Endothelial cell of umbilical vein (primary cell): ENCODE measurements around the gene FXYD7. TPM values are rescaled to one million over a fixed set of nuclear protein-coding genes. Genes with fewer than 3 reads are reported as not detected.
"Not testable (repeated sequence)": the region's sequence is repeated elsewhere in the genome, so short reads cannot be mapped to it uniquely, and the experiment has no call there.

Source experiments
- BruUV-seq: library from RNA; stranded (reverse); fragments of 400-500 nt; replicated peaks from 2 replicates; lab custom pipeline; 2021; lab: Mats Ljungman, UMichigan
- CTCF ChIA-PET: fragments of 300-600, 350-600 bp; sonication (Branson Sonifier 250); formaldehyde crosslinking; loops from one replicate; lab custom pipeline; 2021; ENCODE audit warnings: antibody characterized with exemption, inconsistent platforms; lab: Charles Lee
- POLR2A ChIA-PET: fragments of 300-600, 350-600 bp; sonication (Branson Sonifier 250); formaldehyde crosslinking; loops from one replicate; lab custom pipeline; 2021; ENCODE audit warnings: antibody characterized with exemption, inconsistent platforms; lab: Charles Lee
- DNase-seq: peaks from one replicate; pipeline ENCODE4 v3.0.0-alpha.2; 2011; ENCODE audit warnings: low read depth, low spot score
- FAIRE-seq: peaks from 2 replicates; lab custom pipeline; 2011; peaks lifted over from hg19 to GRCh38; lab: Jason Lieb, UNC
- H2AFZ ChIP-seq: 2 replicates; pipeline ENCODE4 v1.6.0; 2012; ENCODE audit warnings: low read depth, low read length, control low read depth, inconsistent platforms
- H3K27ac ChIP-seq: 2 replicates; pipeline ENCODE4 v1.5.1; 2011; ENCODE audit warnings: low read depth, mild to moderate bottlenecking, control low read depth, low read length, moderate library complexity; ENCODE audit not compliant: insufficient read depth
- H3K27me3 ChIP-seq, 2 experiments: 2 replicates each; pipeline versions ENCODE4 v1.6.0 to v1.6.1; 2011; ENCODE audit warnings: low read length in 2 of 2, mixed read lengths in 1 of 2; ENCODE audit not compliant: control insufficient read depth in 2 of 2, insufficient read depth in 2 of 2
- H3K36me3 ChIP-seq, 2 experiments: 2 replicates in 1 of 2; 3 replicates in 1 of 2; pipeline ENCODE4 v1.5.1; 2011; ENCODE audit warnings: low read length in 2 of 2, mild to moderate bottlenecking in 1 of 2, moderate library complexity in 1 of 2; ENCODE audit not compliant: control insufficient read depth in 2 of 2, insufficient read depth in 2 of 2; ENCODE audit errors: extremely low read depth in 1 of 2
- H3K4me1 ChIP-seq: 3 replicates; pipeline ENCODE4 v1.5.1; 2011; ENCODE audit warnings: mild to moderate bottlenecking, low read length; ENCODE audit not compliant: control insufficient read depth, insufficient read depth; ENCODE audit errors: extremely low read depth
- H3K4me2 ChIP-seq: 2 replicates; pipeline ENCODE4 v1.6.1; 2011; ENCODE audit warnings: low read length, control low read depth, mixed read lengths; ENCODE audit not compliant: insufficient read depth
- H3K4me3 ChIP-seq, 3 experiments: fragments of 200-600 bp in 1 of 3; sonication (generic), shearing (Covaris generic) in 1 of 3; replicated peaks in 1 of 3; 2 replicates each; pipeline ENCODE4 v1.5.1; 2011 to 2016; ENCODE audit warnings: control low read depth in 3 of 3, low read length in 3 of 3, mild to moderate bottlenecking in 2 of 3, inconsistent platforms in 1 of 3, low read depth in 1 of 3, moderate library complexity in 1 of 3; ENCODE audit not compliant: insufficient read depth in 1 of 3
- H3K79me2 ChIP-seq: 2 replicates; pipeline ENCODE4 v1.6.0; 2012; ENCODE audit warnings: low read length, inconsistent platforms; ENCODE audit not compliant: control insufficient read depth, insufficient read depth
- H3K9ac ChIP-seq: replicated peaks from 2 replicates; pipeline ENCODE3; 2011; ENCODE audit warnings: low read length, control low read depth; ENCODE audit not compliant: insufficient read depth; ENCODE audit errors: extremely low read depth
- H3K9me1 ChIP-seq: replicated peaks from 3 replicates; pipeline ENCODE4 v1.6.0; 2011; ENCODE audit warnings: mild to moderate bottlenecking, low read length; ENCODE audit not compliant: control insufficient read depth, insufficient read depth; ENCODE audit errors: extremely low read depth
- H3K9me3 ChIP-seq: replicated peaks from 2 replicates; pipeline ENCODE4 v1.5.1; 2012; ENCODE audit warnings: low read length, inconsistent platforms; ENCODE audit not compliant: control insufficient read depth, insufficient read depth
- H4K20me1 ChIP-seq: replicated peaks from 2 replicates; pipeline ENCODE3; 2011; ENCODE audit warnings: mild to moderate bottlenecking, low read length; ENCODE audit not compliant: control insufficient read depth, insufficient read depth; ENCODE audit errors: extremely low read depth
- EZH2 ChIP-seq: IDR thresholded peaks from 2 replicates; pipeline ENCODE4 v1.6.1; 2012; ENCODE audit warnings: borderline replicate concordance, low read depth, mild to moderate bottlenecking, moderate library complexity, low read length, inconsistent platforms; ENCODE audit not compliant: severe bottlenecking
- FOS ChIP-seq: IDR thresholded peaks from 2 replicates; pipeline ENCODE4 v1.6.1; 2011; ENCODE audit warnings: mild to moderate bottlenecking, low read length, moderate library complexity, borderline replicate concordance; ENCODE audit not compliant: insufficient read depth
- GATA2 ChIP-seq: IDR thresholded peaks from 2 replicates; pipeline ENCODE4 v1.7.0; 2011; ENCODE audit warnings: low read depth, mild to moderate bottlenecking, moderate library complexity, mixed read lengths, low read length; ENCODE audit not compliant: insufficient read length, insufficient read depth
- JUN ChIP-seq: IDR thresholded peaks from 2 replicates; pipeline ENCODE4 v1.6.1; 2011; ENCODE audit warnings: borderline replicate concordance, low read depth; ENCODE audit not compliant: insufficient read length, insufficient read depth
- MYC ChIP-seq: IDR thresholded peaks from one replicate; pipeline ENCODE4 v1.6.1; 2011; ENCODE audit warnings: mild to moderate bottlenecking, low read depth, low read length
- POLR2AphosphoS5 ChIP-seq: IDR thresholded peaks from 2 replicates; pipeline ENCODE4 v1.6.1; 2012; ENCODE audit warnings: low read depth, mild to moderate bottlenecking, control low read depth, low read length, moderate library complexity; ENCODE audit not compliant: insufficient read depth
- dilution Hi-C: fragments of 300-500 bp; cut with MboI; formaldehyde crosslinking; loops from one replicate; pipeline ENCODE4 v1.15.0; 2019; ENCODE audit warnings: low sequenced_read_pairs; ENCODE audit not compliant: extremely low pct_ligation_motif_present
- intact Hi-C: fragments of 100-400 bp; cut with micrococcal nuclease; formaldehyde crosslinking; loops from one replicate; pipeline ENCODE4 v1.10.0; 2022
- polyA plus RNA-seq, 4 experiments: library from polyadenylated mRNA; depleted of rRNA in 3 of 4; stranded (reverse) in 3 of 4; unstranded in 1 of 4; fragments of >200 nt; gene quantifications; 2 replicates each; pipeline versions ENCODE4 v1.2.1 to v1.2.3, GENCODE V29; 2011 to 2012; ENCODE audit warnings: missing spikeins in 1 of 4
- total RNA-seq: library from RNA; stranded (reverse); gene quantifications from 2 replicates; pipeline ENCODE4 v1.2.3, GENCODE V29; 2021
- TF ChIP-seq, protein P1 (sequence below): IDR thresholded peaks from 2 replicates; pipeline ENCODE4 v1.6.1; 2011; ENCODE audit not compliant: insufficient read depth, insufficient read length
- TF ChIP-seq, protein P2 (sequence below), 2 donors: IDR thresholded peaks; 1 replicate in 1 of 2; 2 replicates in 1 of 2; pipeline ENCODE4 v1.5.1; 2011; ENCODE audit warnings: low read length in 2 of 2, mild to moderate bottlenecking in 2 of 2, moderate library complexity in 2 of 2, control low read depth in 1 of 2, inconsistent platforms in 1 of 2, low read depth in 1 of 2; ENCODE audit not compliant: insufficient read depth in 1 of 2; ENCODE audit errors: extremely low read depth in 1 of 2

The FXYD7 gene
- total and polyA plus RNA-seq, 2 donors (not counting 3 experiments of a cell fraction or from before 2014, with no cell fraction given), result not detected

DNA sequence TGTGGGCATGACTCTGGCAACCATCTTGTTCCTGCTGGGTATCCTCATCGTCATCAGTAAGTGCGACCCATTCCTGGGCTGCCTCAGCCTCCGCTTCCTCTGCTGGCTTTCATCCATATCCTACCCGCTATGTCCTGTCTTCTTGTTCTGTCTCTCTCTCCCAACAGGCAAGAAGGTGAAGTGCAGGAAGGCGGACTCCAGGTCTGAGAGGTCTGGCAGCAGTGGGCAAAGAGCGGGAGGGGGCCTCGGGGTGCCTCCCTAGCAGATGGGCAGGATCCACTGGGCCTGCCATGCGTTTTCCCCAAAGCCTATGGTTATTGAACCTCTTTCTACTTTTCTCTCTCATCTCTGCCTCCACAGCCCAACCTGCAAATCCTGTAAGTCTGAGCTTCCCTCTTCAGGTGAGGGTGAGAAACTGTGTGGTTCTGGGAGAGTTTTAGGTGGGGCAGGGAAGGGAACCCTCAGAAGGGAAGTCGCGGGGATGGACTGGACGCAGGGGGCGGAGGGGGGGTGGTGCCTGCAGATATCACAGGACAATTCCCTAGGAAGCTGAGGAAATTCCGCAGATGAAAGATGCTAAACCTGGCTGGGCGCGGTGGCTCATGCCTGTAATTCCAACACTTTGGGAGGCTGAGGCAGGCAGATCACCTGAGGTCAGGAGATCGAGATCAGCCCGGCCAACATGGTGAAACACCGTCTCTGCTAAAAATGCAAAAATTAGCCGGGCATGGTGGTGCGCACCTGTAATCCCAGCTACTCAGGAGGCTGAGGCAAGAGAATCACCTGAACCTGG, 8.4 kb downstream of the FXYD7 start:
- peaks cover 19% of the 10 kb centered on the region for H3K4me1 ChIP-seq
- no peak overlapping the region for H3K27ac ChIP-seq
- no peak overlapping the region for H3K4me2 ChIP-seq
- peaks cover 19% of the 10 kb centered on the region for H3K79me2 ChIP-seq
- ChIA-PET POLR2A (no interaction called here), CTCF (interaction anchor here (1.4 to 4.6 kb wide), 3 partner anchors 9 to 15 kb away, joined by 3 to 73 read pairs (median 14); partner anchors contain the start of genes FXYD7 and LGI4)
- no peaks in the 10 kb centered on the region for H3K9me1 ChIP-seq
- no TSS peak for BruUV-seq
- H3K9me3 ChIP-seq, result no peaks in the 10 kb centered on the region
- no peaks in the 10 kb centered on the region for H4K20me1 ChIP-seq
- FAIRE-seq (no peak), DNase-seq (no peak)
- TF ChIP-seq MYC (no peak), POLR2AphosphoS5 (no peak), FOS (no peak), EZH2 (no peak), JUN (no peak), GATA2 (no peak)
- TF ChIP-seq, protein P1, sequence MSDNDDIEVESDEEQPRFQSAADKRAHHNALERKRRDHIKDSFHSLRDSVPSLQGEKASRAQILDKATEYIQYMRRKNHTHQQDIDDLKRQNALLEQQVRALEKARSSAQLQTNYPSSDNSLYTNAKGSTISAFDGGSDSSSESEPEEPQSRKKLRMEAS, result no peak
- TF ChIP-seq, protein P2, sequence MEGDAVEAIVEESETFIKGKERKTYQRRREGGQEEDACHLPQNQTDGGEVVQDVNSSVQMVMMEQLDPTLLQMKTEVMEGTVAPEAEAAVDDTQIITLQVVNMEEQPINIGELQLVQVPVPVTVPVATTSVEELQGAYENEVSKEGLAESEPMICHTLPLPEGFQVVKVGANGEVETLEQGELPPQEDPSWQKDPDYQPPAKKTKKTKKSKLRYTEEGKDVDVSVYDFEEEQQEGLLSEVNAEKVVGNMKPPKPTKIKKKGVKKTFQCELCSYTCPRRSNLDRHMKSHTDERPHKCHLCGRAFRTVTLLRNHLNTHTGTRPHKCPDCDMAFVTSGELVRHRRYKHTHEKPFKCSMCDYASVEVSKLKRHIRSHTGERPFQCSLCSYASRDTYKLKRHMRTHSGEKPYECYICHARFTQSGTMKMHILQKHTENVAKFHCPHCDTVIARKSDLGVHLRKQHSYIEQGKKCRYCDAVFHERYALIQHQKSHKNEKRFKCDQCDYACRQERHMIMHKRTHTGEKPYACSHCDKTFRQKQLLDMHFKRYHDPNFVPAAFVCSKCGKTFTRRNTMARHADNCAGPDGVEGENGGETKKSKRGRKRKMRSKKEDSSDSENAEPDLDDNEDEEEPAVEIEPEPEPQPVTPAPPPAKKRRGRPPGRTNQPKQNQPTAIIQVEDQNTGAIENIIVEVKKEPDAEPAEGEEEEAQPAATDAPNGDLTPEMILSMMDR (IDR thresholded peaks at IDR 0.05; ENCODE audit: extremely low read depth in 1 of 2, insufficient read depth in 1 of 2, low read depth in 1 of 2, low read length in 2 of 2), result no peak
- H3K27me3 ChIP-seq, result no peaks in the 10 kb centered on the region
- dilution Hi-C loops, result no loop called here
- no peak overlapping the region for H3K4me3 ChIP-seq
- H3K9ac ChIP-seq, result no peak overlapping the region
- no peaks in the 10 kb centered on the region for H3K36me3 ChIP-seq
- no peak overlapping the region for H2AFZ ChIP-seq
- intact Hi-C loops, result no loop called here

- H3K9me1 ChIP-seq, DNase-seq, H3K9ac ChIP-seq, H3K27ac ChIP-seq, H3K4me3 ChIP-seq, H3K4me2 ChIP-seq, POLR2A ChIA-PET, dilution Hi-C loops, FAIRE-seq, H3K27me3 ChIP-seq, H2AFZ ChIP-seq, BruUV-seq, H3K9me3 ChIP-seq, H4K20me1 ChIP-seq: not testable (repeated sequence)
- Histone ChIP-seq H3K36me3 (peaks cover 8 to 11% of the 10 kb centered on the region in 2 experiments), H3K4me1 (peaks cover 20% of the 10 kb centered on the region), H3K79me2 (peaks cover 31% of the 10 kb centered on the region)
- intact Hi-C loops, result loop anchor here (1.0 kb wide), 1 partner anchor 12 kb away; no protein-coding TSS in a partner anchor
- CTCF ChIA-PET, result interaction anchor here (1.3 to 4.6 kb wide), 6 partner anchors 8 to 121 kb away, joined by 3 to 73 read pairs (median 5); partner anchors contain the start of genes FXYD7 and LGI4
These were observed 10.1 kb downstream of the FXYD7 start for GRCh38 chr19:35153129-35153522.
